GM12878 (cell line): ENCODE results near the gene TMPRSS13. TPM values are rescaled to one million over a fixed set of nuclear protein-coding genes. Genes with fewer than 3 reads are reported as not detected.

ENCODE experiments used
- ATAC-seq: fragments of 200-7000 bp; cut with Tn5 transposase; 3 replicates; pipeline ENCODE4 v1.9.1; 2020; ENCODE audit warnings: mild to moderate bottlenecking, moderate library complexity
- BruUV-seq: library from RNA; stranded (reverse); fragments of 400-500 nt; replicated peaks from 2 replicates; lab custom pipeline; 2021; lab: Mats Ljungman, UMichigan
- CTCF ChIA-PET: fragments of 300-600 bp; sonication (Branson Sonifier 250); formaldehyde crosslinking; extraction: SDS; loops from one replicate; lab custom pipeline; 2021; ENCODE audit warnings: inconsistent platforms; lab: Yijun Ruan, JAX
- POLR2A ChIA-PET: fragments of 350-600 bp; formaldehyde crosslinking; extraction: SDS; loops from one replicate; lab custom pipeline; 2021; ENCODE audit warnings: inconsistent platforms; lab: Charles Lee
- RAD21 ChIA-PET: fragments of 300-600 bp; sonication (Branson Sonifier 250); formaldehyde crosslinking; loops from one replicate; lab custom pipeline; 2023; ENCODE audit warnings: antibody characterized with exemption; ENCODE audit not compliant: unreplicated experiment; lab: Charles Lee
- SMC1A ChIA-PET: fragments of 300-600 bp; sonication (Branson Sonifier 250); formaldehyde crosslinking; loops from one replicate; lab custom pipeline; 2023; ENCODE audit not compliant: unreplicated experiment, uncharacterized antibody; lab: Charles Lee
- DNase-seq: peaks from one replicate; pipeline ENCODE4 v3.0.0-alpha.2; 2011; ENCODE audit warnings: low read depth, low spot score
- FAIRE-seq: peaks from 3 replicates; lab custom pipeline; 2011; peaks lifted over from hg19 to GRCh38; lab: Jason Lieb, UNC
- H2AFZ ChIP-seq: 2 replicates; pipeline ENCODE4 v1.6.0; 2011; ENCODE audit warnings: low read depth, low read length, control low read depth; ENCODE audit not compliant: control insufficient read depth
- H3K27ac ChIP-seq: 2 replicates; pipeline ENCODE4 v1.5.1; 2011; ENCODE audit warnings: control low read depth; ENCODE audit not compliant: control insufficient read depth, insufficient read depth
- H3K27me3 ChIP-seq, 2 experiments: replicated peaks in 1 of 2; 2 replicates each; pipeline versions ENCODE4 v1.6.0 to v1.6.1; 2011; ENCODE audit warnings: low read length in 1 of 2; ENCODE audit not compliant: control insufficient read depth in 2 of 2, insufficient read depth in 2 of 2
- H3K36me3 ChIP-seq, 2 experiments: 2 replicates each; pipeline ENCODE4 v1.5.1; 2011; ENCODE audit warnings: low read length in 1 of 2; ENCODE audit not compliant: control insufficient read depth in 2 of 2, insufficient read depth in 2 of 2
- H3K4me1 ChIP-seq: 2 replicates; pipeline ENCODE4 v1.6.1; 2011; ENCODE audit warnings: mild to moderate bottlenecking, low read length, moderate library complexity, mixed read lengths; ENCODE audit not compliant: control insufficient read depth, insufficient read depth
- H3K4me2 ChIP-seq: 2 replicates; pipeline ENCODE4 v1.6.0; 2011; ENCODE audit warnings: control low read depth; ENCODE audit not compliant: control insufficient read depth, insufficient read depth
- H3K4me3 ChIP-seq: fragments of 200-600 bp; sonication (generic); 2 replicates; pipeline ENCODE4 v1.5.1; 2016
- H3K79me2 ChIP-seq: 2 replicates; pipeline ENCODE4 v1.6.0; 2011; ENCODE audit warnings: low read length; ENCODE audit not compliant: control insufficient read depth, insufficient read depth
- H3K9ac ChIP-seq: 2 replicates; pipeline ENCODE4 v1.8.0; 2011; ENCODE audit warnings: low read length, control low read depth, mixed read lengths; ENCODE audit not compliant: control insufficient read depth, insufficient read depth
- H3K9me3 ChIP-seq: replicated peaks from 3 replicates; pipeline ENCODE4 v1.5.1; 2011; ENCODE audit warnings: mild to moderate bottlenecking, low read length; ENCODE audit not compliant: control insufficient read depth, insufficient read depth
- H4K20me1 ChIP-seq: 2 replicates; pipeline ENCODE4 v1.6.0; 2011; ENCODE audit not compliant: control insufficient read depth, insufficient read depth
- BCL3 ChIP-seq: IDR thresholded peaks from 2 replicates; pipeline ENCODE4 v1.6.1; 2011; ENCODE audit warnings: borderline replicate concordance, low read depth, mild to moderate bottlenecking, moderate library complexity, low read length; ENCODE audit not compliant: insufficient read depth, poor library complexity, severe bottlenecking
- CTCF ChIP-seq, 3 experiments: IDR thresholded peaks in 2 of 3; conservative IDR thresholded peaks in 1 of 3; 2 replicates each; pipeline ENCODE4 v1.5.1; 2011; ENCODE audit warnings: low read depth in 3 of 3, low read length in 3 of 3, mild to moderate bottlenecking in 3 of 3, control low read depth in 2 of 3, moderate library complexity in 2 of 3, inconsistent platforms in 1 of 3, mixed read lengths in 1 of 3; ENCODE audit not compliant: control insufficient read depth in 2 of 3, insufficient read depth in 1 of 3; ENCODE audit errors: extremely low read depth in 1 of 3
- NRF1 ChIP-seq: conservative IDR thresholded peaks from 2 replicates; pipeline ENCODE4 v1.6.1; 2011; ENCODE audit warnings: mild to moderate bottlenecking, low read depth, low read length, improper control_type of control experiment
- SMARCA5 ChIP-seq: fragments of 450-650 bp; IDR thresholded peaks from 2 replicates; pipeline ENCODE4 v1.6.1; 2017; ENCODE audit warnings: mild to moderate bottlenecking
- WGBS: methylation state at CpG from one replicate; pipeline ENCODE4 v1.1.6; 2016; ENCODE audit warnings: low lambda C conversion rate; ENCODE audit not compliant: insufficient replicate concordance, insufficient coverage; ENCODE audit errors: missing lambda C conversion rate; 5-methylcytosine and 5-hydroxymethylcytosine counted together
- in situ Hi-C: fragments of 300-500 bp; cut with MboI; formaldehyde crosslinking; loops from 9 replicates; pipeline ENCODE4 v1.14.3; 2018; ENCODE audit warnings: mixed read lengths
- intact Hi-C: fragments of 100-400 bp; cut with micrococcal nuclease; formaldehyde crosslinking; loops from one replicate; pipeline ENCODE4 v1.14.2; 2022; ENCODE audit not compliant: unreplicated experiment
- polyA plus RNA-seq, 11 experiments: library from polyadenylated mRNA; depleted of rRNA in 4 of 11; unstranded in 6 of 11; stranded (reverse) in 5 of 11; fragments of >200 nt; fragmentation: Nextera tagmentation in 4 of 11; fragmentation: Illumina TruSeq in 1 of 11; extraction: Ambion mirVana in 4 of 11; extraction: Trizol in 1 of 11; gene quantifications; 1 replicate in 1 of 11; 2 replicates in 10 of 11; pipeline versions ENCODE4 v1.2.1 to v1.2.3, GENCODE V29; 2011 to 2016; ENCODE audit warnings: inconsistent platforms in 2 of 11, missing spikeins in 2 of 11, low read depth in 1 of 11
- total RNA-seq, 4 experiments: library from RNA; depleted of rRNA in 3 of 4; stranded (reverse); fragments of >200 nt in 3 of 4; fragmentation: Illumina TruSeq in 1 of 4; extraction: Trizol in 1 of 4; gene quantifications; 2 replicates each; pipeline versions ENCODE4 v1.2.1 to v1.2.3, GENCODE V29; 2013 to 2021

Gene TMPRSS13
- total and polyA plus RNA-seq, 10 of the 15 experiments (the other 5 are each of a cell fraction or from before 2014, with no cell fraction given), result 0.05 to 0.50 (median 0.26) TPM; not detected in 2

GRCh38 chr11:117910525-117910924 is 18.7 kb downstream of the TMPRSS13 start:
- ChIA-PET RAD21 (interaction anchor here (2.2 to 2.5 kb wide), 2 partner anchors 9 to 36 kb away, joined by 7 to 13 read pairs; no protein-coding TSS in a partner anchor), CTCF (interaction anchor here (2.0 to 7.6 kb wide), 2 partner anchors 36 to 143 kb away, joined by 7 to 83 read pairs; no protein-coding TSS in a partner anchor), POLR2A (no interaction called here), SMC1A (interaction anchor here (0.5 to 5.0 kb wide), 8 partner anchors 10 to 437 kb away, joined by 3 to 30 read pairs (median 6); no protein-coding TSS in a partner anchor)
- WGBS, result 21% methylated on average over 4 of the region's 4 CpGs
- no peak overlapping the region for H3K4me2 ChIP-seq
- no peaks in the 10 kb centered on the region for H4K20me1 ChIP-seq
- DNase-seq (no peak), FAIRE-seq (no peak), ATAC-seq (no peak)
- intact Hi-C loops, result no loop called here
- no peaks in the 10 kb centered on the region for H3K9me3 ChIP-seq
- no peak overlapping the region for H2AFZ ChIP-seq
- no peak overlapping the region for H3K9ac ChIP-seq
- H3K79me2 ChIP-seq, result no peaks in the 10 kb centered on the region
- in situ Hi-C loops, result no loop called here
- no peaks in the 10 kb centered on the region; a peak in 1 of 4 replicates for H3K27me3 ChIP-seq
- H3K27ac ChIP-seq, result no peak overlapping the region
- no TSS peak for BruUV-seq
- no peak overlapping the region for H3K4me3 ChIP-seq
- no peak for TF ChIP-seq BCL3
- TF ChIP-seq CTCF (IDR thresholded peaks at IDR 0.05 in 2 of 3, conservative IDR thresholded peaks at IDR 0.05 in 1 of 3; ENCODE audit: control insufficient read depth in 2 of 3, extremely low read depth in 1 of 3, insufficient read depth in 1 of 3, low read depth in 3 of 3, low read length in 3 of 3), result peak in 1 of 3 experiments; percentile 3; a peak in 1 of 6 replicates
- 0 out of 2 replicates have a peak, but pooled peaks have one; percentile 33 for TF ChIP-seq SMARCA5
- no peak for TF ChIP-seq NRF1
- H3K36me3 ChIP-seq, result no peaks in the 10 kb centered on the region
- H3K4me1 ChIP-seq, result peaks cover 5% of the 10 kb centered on the region; the same call in 1 of the 2 replicates
